Measurements from ENCODE around the gene GADL1.

GRCh38 chr3:30827080-30827479 lies 67.4 kb downstream of the GADL1 start:
- no peak for TF ChIP-seq CTCF (IDR thresholded peaks at IDR 0.05)
- TF ChIP-seq POLR2A (IDR thresholded peaks at IDR 0.05), result no peak

Measured in adrenal gland (tissue), 5 donors.